H1 (cell line): Measurements from ENCODE around the gene LBH. TPM values are rescaled to one million over a fixed set of nuclear protein-coding genes. Genes with fewer than 3 reads are reported as not detected.

Experiments
- CTCF ChIA-PET: fragments of 300-600 bp; sonication (Branson Sonifier 250); formaldehyde crosslinking; loops from one replicate; lab custom pipeline; 2021; ENCODE audit not compliant: partially characterized antibody; lab: Charles Lee
- POLR2A ChIA-PET: fragments of 300-600 bp; sonication (Branson Sonifier 250); formaldehyde crosslinking; loops from one replicate; lab custom pipeline; 2021; ENCODE audit warnings: inconsistent platforms; ENCODE audit not compliant: partially characterized antibody; lab: Charles Lee
- DNase-seq, 2 experiments: peaks; one replicate each; pipeline versions ENCODE4 v3.0.0 to v3.0.0-alpha.2; 2010 to 2022; ENCODE audit warnings: low spot score in 2 of 2, low read depth in 1 of 2, mixed read lengths in 1 of 2
- FAIRE-seq: peaks from 2 replicates; lab custom pipeline; 2011; peaks lifted over from hg19 to GRCh38; lab: Jason Lieb, UNC
- H2AFZ ChIP-seq: 2 replicates; pipeline ENCODE4 v1.8.1; 2012; ENCODE audit warnings: low read length, inconsistent platforms
- H2AK5ac ChIP-seq: 2 replicates; pipeline ENCODE4 v1.6.1; 2013; ENCODE audit warnings: low read depth, low read length
- H2BK120ac ChIP-seq: replicated peaks from 2 replicates; pipeline ENCODE3; 2013; ENCODE audit warnings: low read depth, low read length, inconsistent platforms
- H2BK12ac ChIP-seq: 2 replicates; pipeline ENCODE4 v1.6.1; 2013; ENCODE audit warnings: low read depth, low read length
- H2BK15ac ChIP-seq: 2 replicates; pipeline ENCODE4 v1.6.1; 2013; ENCODE audit warnings: low read length
- H2BK20ac ChIP-seq: 2 replicates; pipeline ENCODE4 v1.6.1; 2013; ENCODE audit warnings: low read length
- H2BK5ac ChIP-seq: 2 replicates; pipeline ENCODE4 v1.6.1; 2013; ENCODE audit warnings: low read depth, low read length
- H3K14ac ChIP-seq: 2 replicates; pipeline ENCODE4 v1.6.1; 2013; ENCODE audit warnings: inconsistent platforms; ENCODE audit not compliant: insufficient read length
- H3K18ac ChIP-seq: 2 replicates; pipeline ENCODE4 v1.6.1; 2013; ENCODE audit warnings: low read length; ENCODE audit errors: extremely low read depth
- H3K23ac ChIP-seq: 2 replicates; pipeline ENCODE4 v1.6.1; 2013; ENCODE audit warnings: inconsistent platforms; ENCODE audit not compliant: insufficient read length
- H3K23me2 ChIP-seq: 2 replicates; pipeline ENCODE4 v1.6.1; 2013; ENCODE audit warnings: low read depth, low read length
- H3K27ac ChIP-seq: 2 replicates; pipeline ENCODE4 v1.6.1; 2011; ENCODE audit warnings: low read depth, low read length, inconsistent platforms
- H3K27me3 ChIP-seq, 4 experiments: replicated peaks in 1 of 4; 1 replicate in 1 of 4; 2 replicates in 3 of 4; pipeline versions ENCODE4 v1.6.1 to v1.8.1; 2011 to 2013; ENCODE audit warnings: low read length in 3 of 4, mild to moderate bottlenecking in 3 of 4, inconsistent platforms in 2 of 4, mixed read lengths in 2 of 4, moderate library complexity in 1 of 4; ENCODE audit not compliant: control insufficient read depth in 3 of 4, insufficient read depth in 3 of 4; ENCODE audit errors: extremely low read depth in 1 of 4
- H3K36me3 ChIP-seq, 4 experiments: 2 replicates each; pipeline versions ENCODE4 v1.6.1 to v1.8.1; 2011 to 2013; ENCODE audit warnings: mild to moderate bottlenecking in 4 of 4, low read length in 3 of 4, moderate library complexity in 2 of 4, control low read depth in 1 of 4, inconsistent platforms in 1 of 4; ENCODE audit not compliant: insufficient read depth in 4 of 4, control insufficient read depth in 2 of 4
- H3K4ac ChIP-seq: replicated peaks from 2 replicates; pipeline ENCODE3; 2013; ENCODE audit warnings: low read length, low read depth, mixed read lengths, inconsistent platforms; ENCODE audit not compliant: insufficient read length
- H3K4me1 ChIP-seq, 4 experiments: replicated peaks in 1 of 4; 1 replicate in 1 of 4; 2 replicates in 3 of 4; pipeline versions ENCODE4 v1.6.1 to v1.8.1; 2011 to 2013; ENCODE audit warnings: low read length in 3 of 4, inconsistent platforms in 2 of 4, mixed read lengths in 1 of 4; ENCODE audit not compliant: insufficient read depth in 4 of 4, control insufficient read depth in 3 of 4
- H3K4me2 ChIP-seq, 2 experiments: 2 replicates each; pipeline versions ENCODE4 v1.6.1 to v1.8.1; 2011 to 2013; ENCODE audit warnings: low read depth in 2 of 2, low read length in 2 of 2, control low read depth in 1 of 2, inconsistent platforms in 1 of 2, mild to moderate bottlenecking in 1 of 2; ENCODE audit not compliant: insufficient read depth in 1 of 2
- H3K4me3 ChIP-seq, 4 experiments: fragments of 200-600, 300-600 bp in 1 of 4; sonication (generic), shearing (Covaris generic), sonication (Bioruptor Twin) in 1 of 4; 2 replicates each; pipeline versions ENCODE4 v1.5.1 to v1.8.1; 2011 to 2016; ENCODE audit warnings: low read length in 4 of 4, low read depth in 3 of 4, control low read depth in 2 of 4, inconsistent platforms in 2 of 4, mild to moderate bottlenecking in 2 of 4, mixed read lengths in 1 of 4, moderate library complexity in 1 of 4; ENCODE audit not compliant: insufficient read depth in 2 of 4; ENCODE audit errors: extremely low read depth in 1 of 4
- H3K56ac ChIP-seq: replicated peaks from 2 replicates; pipeline ENCODE3; 2013; ENCODE audit warnings: low read depth, mild to moderate bottlenecking, mixed read lengths, low read length, inconsistent platforms; ENCODE audit not compliant: insufficient read length
- H3K79me1 ChIP-seq: 2 replicates; pipeline ENCODE4 v1.6.1; 2013; ENCODE audit warnings: low read depth, low read length, control low read depth
- H3K79me2 ChIP-seq, 2 experiments: 2 replicates each; pipeline versions ENCODE4 v1.6.1 to v1.8.1; 2012 to 2013; ENCODE audit warnings: low read length in 2 of 2, mild to moderate bottlenecking in 2 of 2, inconsistent platforms in 1 of 2; ENCODE audit not compliant: insufficient read depth in 2 of 2, control insufficient read depth in 1 of 2
- H3K9ac ChIP-seq, 4 experiments: replicated peaks in 1 of 4; 1 replicate in 1 of 4; 2 replicates in 3 of 4; pipeline versions ENCODE4 v1.6.1 to v1.8.1; 2011 to 2013; ENCODE audit warnings: low read depth in 3 of 4, low read length in 3 of 4, control low read depth in 2 of 4, mild to moderate bottlenecking in 2 of 4, moderate library complexity in 2 of 4, inconsistent platforms in 1 of 4; ENCODE audit errors: extremely low read depth in 1 of 4
- H3K9me3 ChIP-seq, 2 experiments: 2 replicates each; pipeline versions ENCODE4 v1.6.1 to v1.8.1; 2012 to 2013; ENCODE audit warnings: mild to moderate bottlenecking in 2 of 2, moderate library complexity in 2 of 2, control low read depth in 1 of 2, inconsistent platforms in 1 of 2, low read depth in 1 of 2, low read length in 1 of 2, mixed read lengths in 1 of 2; ENCODE audit not compliant: insufficient read depth in 2 of 2
- H4K20me1 ChIP-seq, 2 experiments: replicated peaks in 1 of 2; 2 replicates each; pipeline versions ENCODE3 to v1.8.1; 2011 to 2013; ENCODE audit warnings: inconsistent platforms in 2 of 2, low read length in 2 of 2, mild to moderate bottlenecking in 1 of 2; ENCODE audit not compliant: insufficient read depth in 2 of 2, control insufficient read depth in 1 of 2
- H4K5ac ChIP-seq: 2 replicates; pipeline ENCODE4 v1.6.1; 2013; ENCODE audit warnings: low read length, low read depth, mixed read lengths, inconsistent platforms; ENCODE audit not compliant: insufficient read length
- H4K8ac ChIP-seq: 2 replicates; pipeline ENCODE4 v1.8.0; 2013; ENCODE audit warnings: mild to moderate bottlenecking, moderate library complexity, low read length, inconsistent platforms; ENCODE audit not compliant: insufficient read depth; ENCODE audit errors: extremely low read depth
- H4K91ac ChIP-seq: replicated peaks from 2 replicates; pipeline ENCODE3; 2013; ENCODE audit warnings: low read length, mixed read lengths, inconsistent platforms; ENCODE audit not compliant: insufficient read length
- BRCA1 ChIP-seq: IDR thresholded peaks from 2 replicates; pipeline ENCODE4 v1.6.1; 2012; ENCODE audit warnings: low read depth, low read length, improper control_type of control experiment
- CBX8 ChIP-seq: fragments of 300-800, 300-1000 bp; sonication (generic); IDR thresholded peaks from 2 replicates; pipeline ENCODE4 v1.7.1; 2016; ENCODE audit warnings: low read depth, low read length, borderline replicate concordance
- CTBP2 ChIP-seq: IDR thresholded peaks from 2 replicates; pipeline ENCODE4 v1.7.0; 2011; ENCODE audit warnings: borderline replicate concordance, mild to moderate bottlenecking, moderate library complexity, mixed read lengths, low read length; ENCODE audit not compliant: insufficient read depth, insufficient read length
- E2F6 ChIP-seq: IDR thresholded peaks from 2 replicates; pipeline ENCODE4 v1.6.1; 2012; ENCODE audit warnings: inconsistent platforms
- RXRA ChIP-seq: IDR thresholded peaks from 2 replicates; pipeline ENCODE4 v1.6.1; 2011; ENCODE audit warnings: low read depth, mild to moderate bottlenecking, low read length, moderate library complexity; ENCODE audit not compliant: insufficient read depth
- SP4 ChIP-seq: IDR thresholded peaks from 2 replicates; pipeline ENCODE4 v1.6.1; 2012; ENCODE audit warnings: low read length, inconsistent platforms
- SUZ12 ChIP-seq: fragments of 200-600 bp; sonication (generic); IDR thresholded peaks from 2 replicates; pipeline ENCODE4 v1.6.1; 2012; ENCODE audit warnings: mild to moderate bottlenecking, inconsistent platforms, low read length, moderate library complexity, mixed read lengths
- TAF7 ChIP-seq: optimal IDR thresholded peaks from 2 replicates; pipeline ENCODE3; 2011; ENCODE audit warnings: low read depth, mild to moderate bottlenecking, inconsistent platforms, low read length, moderate library complexity, borderline replicate concordance
- WGBS, 2 experiments: shearing (Covaris generic) in 1 of 2; methylation state at CpG; one replicate each; pipeline versions ENCODE4 v1.1.6 to v1.1.7; 2013 to 2015; ENCODE audit warnings: low lambda C conversion rate in 2 of 2, mixed read lengths in 2 of 2, inconsistent platforms in 1 of 2, low coverage in 1 of 2, missing lambda C conversion rate in 1 of 2; ENCODE audit not compliant: insufficient replicate concordance in 2 of 2, insufficient coverage in 1 of 2, insufficient read length in 1 of 2; ENCODE audit errors: extremely low coverage in 1 of 2, missing lambda C conversion rate in 1 of 2; 5-methylcytosine and 5-hydroxymethylcytosine counted together
- polyA plus RNA-seq, 7 experiments: library from polyadenylated mRNA; depleted of rRNA in 3 of 7; stranded (reverse) in 5 of 7; unstranded in 2 of 7; fragments of >200 nt in 5 of 7; fragments of 200-250 nt in 2 of 7; gene quantifications; 1 replicate in 5 of 7; 2 replicates in 1 of 7; 4 replicates in 1 of 7; pipeline versions ENCODE4 v1.2.1 to v1.2.3, GENCODE V29; 2011 to 2013; ENCODE audit warnings: missing spikeins in 2 of 7, mixed read lengths in 2 of 7
- total RNA-seq: library from RNA; stranded (reverse); fragmentation: NEBNext Ultra II Directional; extraction: Animal tissue kit (Norgen Biotek cat#: 25700); gene quantifications from 2 replicates; pipeline ENCODE4 v1.2.1, GENCODE V29; 2021

The LBH gene
- total and polyA plus RNA-seq, 2 of the 8 experiments (the other 6 are each of a cell fraction or from before 2014, with no cell fraction given) = 25.7 to 34.5 TPM

GRCh38 chr2:30287857-30288513 is 56.7 kb downstream of the LBH start:
- no peaks in the 10 kb centered on the region for H3K79me1 ChIP-seq
- H2AK5ac ChIP-seq = no peak overlapping the region
- no peak overlapping the region for H4K91ac ChIP-seq
- 89% methylated on average over 4 of the region's 4 CpGs; no CpG with 5 or more reads in 1 of the 2 experiments for WGBS, 2 experiments
- peak overlapping the region; percentile 24; the same call in 1 of the 2 replicates for H2AFZ ChIP-seq
- no peak overlapping the region for H3K4me2 ChIP-seq
- peaks cover 2 to 12% (median 3%) of the 10 kb centered on the region in 4 experiments; a peak in 5 of 7 replicates for H3K4me1 ChIP-seq
- H3K79me2 ChIP-seq = no peaks in the 10 kb centered on the region
- no peak for FAIRE-seq
- no peak overlapping the region for H3K9ac ChIP-seq
- H3K36me3 ChIP-seq = no peaks in the 10 kb centered on the region
- no peak for TF ChIP-seq BRCA1
- TF ChIP-seq E2F6 = no peak
- TF ChIP-seq SUZ12 = no peak
- no peak for TF ChIP-seq RXRA
- no peak for TF ChIP-seq CBX8
- TF ChIP-seq CTBP2 = no peak
- no peak for TF ChIP-seq SP4
- TF ChIP-seq TAF7 = no peak
- H2BK15ac ChIP-seq = no peak overlapping the region
- H3K23me2 ChIP-seq = no peaks in the 10 kb centered on the region
- H3K27ac ChIP-seq = no peak overlapping the region
- no peak overlapping the region for H2BK12ac ChIP-seq
- no peak overlapping the region for H3K56ac ChIP-seq
- no peak overlapping the region for H3K14ac ChIP-seq
- no peak overlapping the region for H2BK5ac ChIP-seq
- H3K4me3 ChIP-seq = no peak overlapping the region
- no peak for DNase-seq
- ChIA-PET POLR2A (interaction anchor here (1.0 to 1.3 kb wide), 2 partner anchors 10 to 13 kb away, joined by 3 to 4 read pairs; no protein-coding TSS in a partner anchor), CTCF (interaction anchor here (0.5 to 6.1 kb wide), 4 partner anchors 10 to 1672 kb away, joined by 3 to 32 read pairs (median 4); no protein-coding TSS in a partner anchor)
- no peak overlapping the region for H4K5ac ChIP-seq
- no peaks in the 10 kb centered on the region for H4K20me1 ChIP-seq
- H3K23ac ChIP-seq = no peak overlapping the region
- H2BK120ac ChIP-seq = peak overlapping the region; percentile 44
- no peak overlapping the region for H3K4ac ChIP-seq
- H3K18ac ChIP-seq = no peak overlapping the region
- H3K27me3 ChIP-seq = no peaks in the 10 kb centered on the region; a peak in 2 of 7 replicates
- H4K8ac ChIP-seq = no peak overlapping the region
- H3K9me3 ChIP-seq = no peaks in the 10 kb centered on the region
- H2BK20ac ChIP-seq = no peak overlapping the region
